H1 (cell line): Measurements from ENCODE around the gene TPD52L1. TPM values are rescaled to one million over a fixed set of nuclear protein-coding genes. Genes with fewer than 3 reads are reported as not detected.

ENCODE experiments used
- JUN ChIP-seq: IDR thresholded peaks from 2 replicates; pipeline ENCODE4 v1.6.1; 2011; ENCODE audit warnings: low read depth, mild to moderate bottlenecking, improper control_type of control experiment, low read length
- polyA plus RNA-seq, 7 experiments: library from polyadenylated mRNA; depleted of rRNA in 3 of 7; stranded (reverse) in 5 of 7; unstranded in 2 of 7; fragments of >200 nt in 5 of 7; fragments of 200-250 nt in 2 of 7; gene quantifications; 1 replicate in 5 of 7; 2 replicates in 1 of 7; 4 replicates in 1 of 7; pipeline versions ENCODE4 v1.2.1 to v1.2.3, GENCODE V29; 2011 to 2013; ENCODE audit warnings: missing spikeins in 2 of 7, mixed read lengths in 2 of 7
- total RNA-seq: library from RNA; stranded (reverse); fragmentation: NEBNext Ultra II Directional; extraction: Animal tissue kit (Norgen Biotek cat#: 25700); gene quantifications from 2 replicates; pipeline ENCODE4 v1.2.1, GENCODE V29; 2021
- TF ChIP-seq, protein P1 (sequence below), 3 experiments: IDR thresholded peaks; 1 replicate in 2 of 3; 2 replicates in 1 of 3; pipeline versions ENCODE4 v1.5.1 to v1.6.1; 2011; ENCODE audit warnings: low read length in 3 of 3, mild to moderate bottlenecking in 3 of 3, inconsistent platforms in 2 of 3, low read depth in 1 of 3, moderate library complexity in 1 of 3; ENCODE audit not compliant: insufficient read depth in 1 of 3; ENCODE audit errors: control extremely low read depth in 1 of 3

TPD52L1 gene
- total and polyA plus RNA-seq, 2 of the 8 experiments (the other 6 are each of a cell fraction or from before 2014, with no cell fraction given) = 7.4 to 14.2 TPM

DNA sequence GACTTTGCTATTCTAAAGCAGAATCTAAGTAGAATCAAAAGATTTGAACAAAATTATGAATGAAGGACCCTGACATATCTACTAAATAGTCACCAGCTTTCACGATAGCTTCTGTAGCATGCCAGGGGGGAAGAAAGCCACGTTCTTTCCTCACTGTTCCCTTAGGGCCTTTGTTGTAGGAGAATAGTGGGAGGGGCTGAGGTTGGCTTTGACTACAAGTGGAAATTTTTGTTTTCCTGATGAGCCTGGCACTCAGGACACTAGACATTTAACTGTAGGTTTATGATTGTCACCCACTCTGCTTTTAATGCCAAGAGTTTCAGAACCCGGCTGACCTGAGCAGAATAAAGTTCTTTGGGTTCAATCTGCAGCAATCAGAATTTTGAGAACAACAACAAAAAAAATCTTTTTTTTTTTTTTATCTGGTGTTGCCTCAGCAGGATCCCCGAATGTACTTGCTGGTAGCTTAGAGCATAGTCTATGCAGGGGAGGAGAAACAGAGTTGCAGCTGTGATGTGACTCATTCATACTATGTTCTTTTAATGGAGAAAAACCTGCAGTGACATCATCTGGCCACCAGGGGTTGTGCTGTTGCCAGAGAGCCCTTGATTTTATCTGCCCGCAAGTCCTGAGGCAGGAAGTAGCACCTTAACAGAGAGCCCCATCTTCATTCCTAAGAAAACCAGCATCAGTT, 38.5 kb downstream of the TPD52L1 start (continued):
- 0 out of 2 replicates have a peak, but pooled peaks have one; percentile 19 for TF ChIP-seq JUN
- TF ChIP-seq, protein P1, sequence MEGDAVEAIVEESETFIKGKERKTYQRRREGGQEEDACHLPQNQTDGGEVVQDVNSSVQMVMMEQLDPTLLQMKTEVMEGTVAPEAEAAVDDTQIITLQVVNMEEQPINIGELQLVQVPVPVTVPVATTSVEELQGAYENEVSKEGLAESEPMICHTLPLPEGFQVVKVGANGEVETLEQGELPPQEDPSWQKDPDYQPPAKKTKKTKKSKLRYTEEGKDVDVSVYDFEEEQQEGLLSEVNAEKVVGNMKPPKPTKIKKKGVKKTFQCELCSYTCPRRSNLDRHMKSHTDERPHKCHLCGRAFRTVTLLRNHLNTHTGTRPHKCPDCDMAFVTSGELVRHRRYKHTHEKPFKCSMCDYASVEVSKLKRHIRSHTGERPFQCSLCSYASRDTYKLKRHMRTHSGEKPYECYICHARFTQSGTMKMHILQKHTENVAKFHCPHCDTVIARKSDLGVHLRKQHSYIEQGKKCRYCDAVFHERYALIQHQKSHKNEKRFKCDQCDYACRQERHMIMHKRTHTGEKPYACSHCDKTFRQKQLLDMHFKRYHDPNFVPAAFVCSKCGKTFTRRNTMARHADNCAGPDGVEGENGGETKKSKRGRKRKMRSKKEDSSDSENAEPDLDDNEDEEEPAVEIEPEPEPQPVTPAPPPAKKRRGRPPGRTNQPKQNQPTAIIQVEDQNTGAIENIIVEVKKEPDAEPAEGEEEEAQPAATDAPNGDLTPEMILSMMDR (IDR thresholded peaks at IDR 0.05; ENCODE audit: control extremely low read depth in 1 of 3, insufficient read depth in 1 of 3, low read depth in 1 of 3, low read length in 3 of 3) = peak; percentile 57 to 84 (median 67)
